OCI-LY3 (cell line): ENCODE results near the gene PPP2R5E.

Experiments used
- H2AFZ ChIP-seq: fragments of 200-600, 300-600 bp; shearing (Covaris generic); 2 replicates; pipeline ENCODE4 v1.6.0; 2014; ENCODE audit warnings: antibody characterized with exemption, low read depth, low read length
- H3K27ac ChIP-seq: fragments of 200-600, 300-600 bp; sonication (generic); 2 replicates; pipeline ENCODE4 v1.5.1; 2014; ENCODE audit warnings: mild to moderate bottlenecking, low read length, moderate library complexity, mixed read lengths
- H3K27me3 ChIP-seq: fragments of 200-600, 300-600 bp; sonication (generic); 2 replicates; pipeline ENCODE4 v1.6.1; 2014; ENCODE audit warnings: low read depth, low read length, mixed read lengths
- H3K36me3 ChIP-seq: fragments of 200-600, 300-600 bp; sonication (generic); replicated peaks from 2 replicates; pipeline ENCODE3; 2014; ENCODE audit warnings: low read depth, low read length, mixed read lengths
- H3K4me1 ChIP-seq: fragments of 300-600, 200-600 bp; sonication (generic); 2 replicates; pipeline ENCODE4 v1.6.1; 2014; ENCODE audit warnings: low read length, mixed read lengths
- H3K4me2 ChIP-seq: fragments of 200-600, 300-600 bp; sonication (generic); 2 replicates; pipeline ENCODE4 v1.6.1; 2014; ENCODE audit warnings: low read length, mixed read lengths
- H3K4me3 ChIP-seq: fragments of 300-600, 200-600 bp; sonication (generic); 2 replicates; pipeline ENCODE4 v1.5.1; 2014; ENCODE audit warnings: antibody characterized with exemption, mild to moderate bottlenecking, low read length, moderate library complexity
- H3K79me2 ChIP-seq: fragments of 300-600, 200-600 bp; shearing (Covaris generic); 2 replicates; pipeline ENCODE4 v1.6.1; 2014; ENCODE audit warnings: mild to moderate bottlenecking, low read length, mixed read lengths
- H3K9ac ChIP-seq: fragments of 300-600, 200-600 bp; shearing (Covaris generic); 2 replicates; pipeline ENCODE4 v1.6.0; 2014; ENCODE audit warnings: mild to moderate bottlenecking, low read length, moderate library complexity
- H3K9me3 ChIP-seq: fragments of 200-600, 300-600 bp; shearing (Covaris generic); 2 replicates; pipeline ENCODE4 v1.6.1; 2014; ENCODE audit warnings: low read length, mixed read lengths; ENCODE audit not compliant: insufficient read depth
- H4K20me1 ChIP-seq: fragments of 200-600, 300-600 bp; sonication (generic); 2 replicates; pipeline ENCODE4 v1.6.1; 2016; ENCODE audit warnings: low read length, mixed read lengths; ENCODE audit not compliant: insufficient read depth
- CTCF ChIP-seq: fragments of 200-600, 300-600 bp; sonication (generic); IDR thresholded peaks from 2 replicates; pipeline ENCODE4 v1.5.1; 2014; ENCODE audit warnings: antibody characterized with exemption, low read length, low read depth
- EZH2phosphoT487 ChIP-seq: fragments of 200-600 bp; shearing (Covaris generic); IDR thresholded peaks from 2 replicates; pipeline ENCODE4 v1.6.1; 2018; ENCODE audit warnings: antibody characterized with exemption, mixed run types, low read depth

Gene PPP2R5E

GRCh38 chr14:63421919-63422318, 121.3 kb downstream of the PPP2R5E start:
- Histone ChIP-seq H3K27me3 (no peaks in the 10 kb centered on the region; the same call in 1 of the 2 replicates), H3K79me2 (peaks cover 10% of the 10 kb centered on the region; the same call in 1 of the 2 replicates), H3K9ac (no peak overlapping the region), H3K27ac (no peak overlapping the region), H3K9me3 (no peaks in the 10 kb centered on the region), H3K4me2 (no peak overlapping the region), H3K4me1 (peaks cover 13% of the 10 kb centered on the region), H3K4me3 (no peak overlapping the region), H3K36me3 (peaks cover 18% of the 10 kb centered on the region), H2AFZ (no peak overlapping the region), H4K20me1 (peaks cover 40% of the 10 kb centered on the region)
- no peak for TF ChIP-seq CTCF
- TF ChIP-seq EZH2phosphoT487, result no peak

- Histone ChIP-seq H3K4me2 (no peak overlapping the region), H3K4me1 (peaks cover 13% of the 10 kb centered on the region), H2AFZ (no peak overlapping the region), H3K27me3 (no peaks in the 10 kb centered on the region; the same call in 1 of the 2 replicates), H3K27ac (no peak overlapping the region), H4K20me1 (peaks cover 40% of the 10 kb centered on the region), H3K9me3 (no peaks in the 10 kb centered on the region), H3K36me3 (peaks cover 18% of the 10 kb centered on the region), H3K79me2 (peaks cover 6% of the 10 kb centered on the region; the same call in 1 of the 2 replicates), H3K4me3 (no peak overlapping the region), H3K9ac (no peak overlapping the region)
- TF ChIP-seq CTCF (no peak), EZH2phosphoT487 (no peak)
Measured at GRCh38 chr14:63421226-63421625, 122.0 kb downstream of the PPP2R5E start.

GRCh38 chr14:63418020-63418419, 125.2 kb downstream of the PPP2R5E start:
- Histone ChIP-seq H3K27me3 (no peaks in the 10 kb centered on the region; the same call in 1 of the 2 replicates), H3K9me3 (no peaks in the 10 kb centered on the region), H2AFZ (no peak overlapping the region), H3K4me1 (peaks cover 13% of the 10 kb centered on the region), H4K20me1 (peaks cover 40% of the 10 kb centered on the region), H3K79me2 (no peaks in the 10 kb centered on the region; the same call in 1 of the 2 replicates), H3K36me3 (peaks cover 24% of the 10 kb centered on the region), H3K4me2 (peak overlapping the region; percentile 61), H3K27ac (no peak overlapping the region), H3K4me3 (peak overlapping the region; percentile 29; the same call in 1 of the 2 replicates), H3K9ac (no peak overlapping the region)
- no peak for TF ChIP-seq EZH2phosphoT487
- no peak for TF ChIP-seq CTCF

- Histone ChIP-seq H3K4me2 (no peak overlapping the region), H3K9me3 (no peaks in the 10 kb centered on the region), H3K4me1 (peaks cover 7% of the 10 kb centered on the region), H3K27me3 (no peaks in the 10 kb centered on the region; the same call in 1 of the 2 replicates), H3K4me3 (no peak overlapping the region), H4K20me1 (peaks cover 31% of the 10 kb centered on the region), H3K27ac (no peak overlapping the region), H3K36me3 (peaks cover 14% of the 10 kb centered on the region), H3K9ac (no peak overlapping the region), H3K79me2 (no peaks in the 10 kb centered on the region; the same call in 1 of the 2 replicates), H2AFZ (no peak overlapping the region)
- TF ChIP-seq EZH2phosphoT487, result no peak
- TF ChIP-seq CTCF, result no peak
Measured at GRCh38 chr14:63413009-63413408, 130.2 kb downstream of the PPP2R5E start.
